Activated CD4-positive, CD25-positive, alpha-beta regulatory T cell treated with anti-CD3 and anti-CD28 coated beads, Interleukin-2, amount 50 U/mL, for 24 hours (primary cell): Measurements from ENCODE around the gene SH3GL1.
"Not testable (repeated sequence)": the region's sequence is repeated elsewhere in the genome, so short reads cannot be mapped to it uniquely, and the experiment has no call there.

ENCODE experiments used
- ATAC-seq, 2 donors: fragments of 150-1000 bp; cut with Tn5 transposase; one replicate each; pipeline ENCODE4 v1.10.0; 2021; ENCODE audit warnings: mild to moderate bottlenecking in 1 of 2, moderate library complexity in 1 of 2

The SH3GL1 gene

DNA sequence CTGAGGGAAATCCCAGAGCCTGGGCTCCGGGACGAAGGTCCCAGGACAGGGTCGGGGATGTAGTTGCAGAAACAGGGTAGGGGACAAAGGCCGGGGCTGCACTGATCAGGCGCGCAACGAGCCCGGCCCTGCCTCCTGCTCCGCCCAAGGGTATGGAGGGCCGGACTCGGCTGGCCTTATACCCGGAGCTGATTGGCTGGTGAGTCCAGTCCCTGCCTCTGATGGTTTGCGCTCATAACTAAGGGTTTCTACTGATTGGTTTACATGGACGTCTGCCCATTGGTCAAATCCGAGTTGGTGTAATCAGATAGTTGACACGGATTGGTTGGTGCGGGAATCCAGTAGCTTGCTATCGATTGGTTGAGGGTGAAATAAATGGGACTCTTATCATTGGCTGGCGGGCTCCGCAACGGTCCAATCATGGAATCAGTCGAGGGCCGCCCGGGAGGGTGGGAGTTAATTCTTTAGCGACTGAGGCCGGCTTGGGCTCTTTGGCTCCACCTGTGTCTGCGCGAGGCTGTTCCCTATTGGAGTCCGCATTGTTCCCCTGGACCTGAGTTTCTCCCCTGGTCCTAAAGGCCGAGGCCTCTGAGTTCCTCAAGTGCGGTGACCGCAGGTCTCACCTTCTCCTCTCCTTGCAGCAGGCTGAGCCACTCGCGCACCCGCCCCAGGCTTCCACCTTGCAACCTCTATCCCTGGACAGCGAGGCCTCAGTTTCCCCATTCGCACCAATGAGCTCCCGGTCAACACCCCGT is 57.6 kb downstream of the SH3GL1 start:
- peak; percentile 90 to 92 for ATAC-seq

DNA sequence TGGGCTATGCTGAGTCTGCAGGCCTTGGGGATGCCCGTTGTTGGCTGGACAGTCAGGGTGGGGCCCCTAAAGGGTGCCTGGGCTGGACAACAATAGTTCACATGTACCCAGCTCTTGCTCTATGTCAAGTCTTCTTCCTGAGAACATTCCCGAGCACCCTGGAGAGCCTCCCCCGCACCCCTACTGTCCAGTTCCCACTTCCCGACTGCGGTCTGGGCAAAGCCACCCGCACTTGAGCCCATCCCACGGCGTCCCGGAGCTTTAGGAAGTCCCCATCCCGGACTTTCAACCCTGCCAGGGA is 58.1 kb downstream of the SH3GL1 start:
- ATAC-seq: no peak

DNA sequence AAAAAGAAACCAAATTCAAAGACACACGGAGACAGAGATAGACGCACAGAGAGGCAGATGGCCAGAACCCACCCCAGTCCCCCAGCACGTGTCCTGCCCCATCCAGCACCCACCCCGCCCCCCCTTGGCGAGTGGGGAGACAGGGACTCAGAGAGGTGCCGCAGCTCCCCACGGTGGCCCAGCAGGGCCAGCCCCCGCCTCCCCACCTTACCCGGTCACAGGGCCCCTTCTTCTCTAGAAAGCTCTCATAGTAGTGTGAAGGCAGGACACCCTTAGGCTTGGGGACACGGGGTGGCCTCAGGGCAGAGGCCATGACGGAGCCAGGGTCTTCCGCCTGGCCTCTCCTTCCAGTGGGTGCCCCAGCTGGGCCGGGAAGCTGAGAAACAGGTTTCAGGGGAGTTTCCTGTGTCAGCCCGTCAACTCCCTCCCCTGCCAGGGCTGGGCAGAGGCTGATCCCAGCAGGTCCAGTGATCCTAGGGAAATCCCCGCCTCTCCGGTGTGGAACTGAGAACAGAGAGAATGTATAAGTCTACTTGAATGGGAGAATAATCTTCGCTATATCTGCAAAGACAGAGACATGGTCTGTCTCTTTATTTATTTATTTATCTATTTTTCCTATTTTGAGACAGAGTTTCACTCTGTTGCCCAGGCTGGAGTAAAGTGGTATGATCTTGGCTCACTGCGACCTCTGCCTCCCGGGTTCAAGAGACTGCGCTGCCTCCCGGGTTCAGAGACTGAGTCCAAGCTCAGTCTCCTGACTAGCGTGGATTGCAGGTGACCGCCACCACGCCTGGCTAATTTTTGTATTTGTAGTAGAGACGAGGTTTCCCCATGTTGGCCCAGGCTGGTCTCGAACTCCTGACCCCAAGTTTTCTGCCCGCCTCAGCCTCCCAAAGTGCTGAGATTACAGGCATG is 61.6 kb downstream of the SH3GL1 start, which contains the start of gene STAP2:
Gene STAP2 (minus strand): TSS at position 387 of the 915 bp plus-strand sequence. CDS start 74 bp downstream, at position 313.
- ATAC-seq: no peak

DNA sequence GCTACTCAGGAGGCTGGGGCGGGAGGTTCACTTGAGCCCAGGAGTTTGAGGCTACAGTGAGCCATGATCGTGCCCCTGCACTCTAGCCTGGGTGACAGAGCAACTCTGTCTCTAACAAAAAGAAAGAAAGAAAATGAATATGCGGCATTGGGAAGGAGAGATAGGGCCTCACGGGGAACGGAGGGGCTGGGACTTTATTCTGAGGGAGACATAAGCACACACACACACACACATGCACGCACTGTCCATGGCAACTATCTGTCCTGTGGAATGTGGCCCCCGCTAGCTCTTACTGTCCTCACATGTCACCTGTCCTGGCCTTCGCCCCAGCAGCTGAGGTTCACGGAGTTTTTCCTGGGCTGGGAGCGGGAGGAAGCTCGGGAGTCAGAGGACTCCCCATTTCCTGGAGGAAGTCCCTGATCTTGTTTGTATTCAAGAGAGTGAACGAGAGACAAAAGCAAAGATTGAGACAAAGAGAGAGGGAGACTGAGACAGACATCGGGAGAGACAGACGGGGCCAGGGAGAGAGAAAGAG is 62.4 kb downstream of the SH3GL1 start:
- ATAC-seq: no peak

DNA sequence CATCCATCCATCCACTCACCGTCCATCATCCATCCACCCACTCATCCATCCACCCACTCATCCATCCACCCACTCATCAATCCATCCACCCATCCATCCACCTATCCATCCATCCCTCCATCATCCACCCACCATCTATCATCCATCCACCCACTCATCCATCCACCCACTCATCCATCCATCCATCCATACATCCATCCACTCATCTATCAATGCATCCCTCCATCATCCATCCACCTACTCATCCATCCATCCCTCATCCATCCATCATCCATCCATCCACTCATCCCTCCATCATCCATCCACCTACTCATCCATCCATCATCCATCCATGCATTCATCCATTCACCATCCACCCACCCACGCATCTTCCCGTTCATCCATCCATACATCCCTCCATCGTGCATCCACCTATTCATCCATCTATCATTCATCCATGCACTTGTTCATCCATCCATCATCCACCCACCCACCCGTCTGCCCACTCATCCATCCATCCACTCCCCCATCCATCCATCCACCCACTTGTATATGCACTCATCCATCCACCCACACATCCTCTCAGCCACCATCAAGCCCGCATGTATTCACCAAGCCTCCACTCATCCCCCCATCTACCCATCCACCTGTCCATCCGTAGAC is 65.3 kb downstream of the SH3GL1 start:
- ATAC-seq: no peak

DNA sequence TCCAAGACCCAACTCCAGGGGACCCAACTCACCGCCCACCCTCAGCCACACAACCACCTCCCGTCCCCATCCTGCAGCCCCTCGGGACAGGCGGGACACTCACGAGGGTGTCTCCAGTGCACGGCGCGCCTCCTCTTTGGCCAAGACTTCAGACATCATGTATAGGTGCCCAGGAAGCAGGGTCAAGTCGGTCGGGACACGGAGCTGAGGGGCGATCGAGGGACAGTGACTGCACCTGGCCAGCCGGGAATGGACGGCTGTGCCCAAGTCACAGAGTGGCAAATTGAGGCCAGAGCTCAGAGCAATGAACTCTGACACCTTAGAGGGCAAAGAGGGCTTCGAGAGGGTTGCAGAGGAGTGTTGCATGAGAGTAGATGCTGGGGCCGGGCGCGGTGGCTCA is 70.5 kb downstream of the SH3GL1 start:
- ATAC-seq: no peak

DNA sequence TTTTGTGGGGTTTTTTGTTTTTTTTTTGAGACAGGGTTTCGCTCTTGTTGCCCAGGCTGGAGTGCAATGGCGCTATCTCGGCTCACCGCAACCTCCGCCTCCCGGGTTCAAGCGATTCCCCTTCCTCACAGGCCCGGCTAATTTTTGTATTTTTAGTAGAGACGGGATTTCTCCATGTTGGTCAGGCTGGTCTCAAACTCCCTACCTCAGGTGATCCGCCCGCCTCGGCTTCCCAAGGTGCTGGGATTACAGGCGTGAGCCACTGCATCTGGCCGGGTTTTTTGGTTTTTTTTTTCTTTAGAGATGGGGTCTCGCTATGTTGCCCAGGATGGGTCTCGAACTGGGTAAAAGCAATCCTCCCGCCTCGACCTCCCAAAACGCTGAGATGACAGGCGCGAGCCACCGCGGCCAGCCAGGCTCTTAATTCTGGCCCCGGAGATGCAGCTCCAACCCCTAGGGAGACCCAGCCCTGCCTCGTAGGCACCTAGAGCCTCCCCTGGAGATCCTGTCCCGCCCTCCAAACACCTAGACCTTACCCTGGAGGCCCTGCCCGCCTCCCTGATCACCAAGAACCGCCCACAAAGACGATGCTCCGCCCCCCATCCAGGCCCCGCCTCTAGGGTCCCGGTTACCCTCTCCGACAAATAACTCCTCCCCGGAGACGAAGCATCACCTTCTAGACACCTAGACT is 71.2 kb downstream of the SH3GL1 start:
- ATAC-seq: not testable (repeated sequence)

DNA sequence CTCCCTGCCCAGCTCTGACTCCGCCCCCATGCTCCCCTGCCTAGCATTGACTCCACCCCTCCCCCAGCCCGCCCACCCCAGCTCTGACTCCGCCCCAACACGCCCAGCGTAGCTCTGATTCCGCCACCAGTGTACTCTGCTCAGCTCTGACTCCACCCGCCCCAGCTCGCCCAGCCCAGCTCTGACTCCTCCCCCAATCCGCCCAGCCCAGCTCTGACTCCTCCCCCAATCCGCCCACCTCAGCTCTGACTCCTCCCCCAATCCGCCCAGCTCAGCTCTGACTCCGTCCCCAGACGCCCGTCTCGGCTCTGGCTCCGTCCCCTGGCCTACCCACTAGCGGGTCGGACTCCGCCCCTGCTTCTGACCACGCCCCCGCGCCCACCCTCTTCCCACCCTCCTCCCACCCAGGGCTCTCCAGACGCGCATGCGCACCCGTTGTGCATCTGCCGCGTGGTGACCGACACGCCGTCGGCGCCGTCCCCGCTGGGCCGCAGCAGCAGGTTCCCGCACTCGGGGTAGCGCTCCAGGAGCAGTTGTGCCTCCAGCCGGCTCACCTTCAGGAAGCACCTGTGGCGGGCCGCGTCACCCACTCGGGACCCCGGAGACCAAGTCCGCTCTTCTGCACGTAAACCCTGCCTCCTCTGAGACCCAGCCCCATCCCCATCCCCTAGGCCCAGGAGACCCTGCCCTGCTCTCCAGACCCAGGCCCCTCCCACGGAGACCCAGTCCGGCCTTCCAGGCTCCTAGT is 71.9 kb downstream of the SH3GL1 start:
- peak; percentile 89 to 90 for ATAC-seq

DNA sequence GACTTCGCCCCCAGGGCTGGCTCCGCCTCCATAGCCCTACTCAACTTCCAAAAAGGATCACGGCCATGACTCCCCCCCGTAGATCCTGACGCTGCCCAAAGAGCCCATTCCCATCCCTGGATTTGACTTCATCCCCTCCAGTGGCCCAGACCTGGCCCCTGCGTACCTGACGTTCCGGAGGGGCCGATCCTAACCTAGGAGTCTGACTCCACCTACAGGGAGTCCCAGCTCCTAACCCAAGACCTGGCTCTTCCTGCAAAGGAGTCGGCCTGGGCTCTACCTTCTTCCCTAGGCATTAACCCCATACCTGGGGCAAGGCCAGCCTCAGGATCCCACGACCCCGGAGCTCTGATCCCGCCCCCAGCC is 72.5 kb downstream of the SH3GL1 start:
- peak; percentile 1 to 4 for ATAC-seq

DNA sequence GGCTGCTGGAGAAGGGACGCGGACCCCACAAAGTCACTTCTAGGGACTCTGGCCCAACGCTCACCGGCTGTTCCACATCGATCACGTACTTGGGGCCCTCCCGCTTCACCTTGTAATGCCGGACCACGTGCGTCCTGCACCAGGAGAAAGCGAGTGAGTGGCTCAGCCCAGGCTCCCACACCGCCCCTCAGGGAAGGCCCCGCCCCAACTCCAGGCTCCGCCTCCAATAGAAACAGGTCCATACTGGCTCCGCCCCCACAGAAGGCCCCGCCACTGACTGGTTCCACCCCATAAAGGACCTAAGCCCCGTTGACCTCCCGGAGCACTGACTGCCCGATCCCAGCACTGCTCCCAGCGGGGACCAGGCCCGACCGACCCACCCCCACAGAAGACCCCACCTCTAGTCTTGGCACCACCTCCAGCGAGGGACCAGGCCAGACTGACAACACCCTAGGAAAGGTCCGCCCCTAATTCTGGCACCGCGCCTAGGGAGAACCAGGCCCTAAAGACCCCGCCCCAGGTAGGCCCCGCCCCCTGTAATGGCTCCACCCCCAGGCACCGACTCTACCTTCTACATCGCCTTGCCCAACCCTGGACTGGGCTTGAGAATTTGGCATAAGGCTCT is 73.0 kb downstream of the SH3GL1 start:
- ATAC-seq: peak; percentile 14 to 37

DNA sequence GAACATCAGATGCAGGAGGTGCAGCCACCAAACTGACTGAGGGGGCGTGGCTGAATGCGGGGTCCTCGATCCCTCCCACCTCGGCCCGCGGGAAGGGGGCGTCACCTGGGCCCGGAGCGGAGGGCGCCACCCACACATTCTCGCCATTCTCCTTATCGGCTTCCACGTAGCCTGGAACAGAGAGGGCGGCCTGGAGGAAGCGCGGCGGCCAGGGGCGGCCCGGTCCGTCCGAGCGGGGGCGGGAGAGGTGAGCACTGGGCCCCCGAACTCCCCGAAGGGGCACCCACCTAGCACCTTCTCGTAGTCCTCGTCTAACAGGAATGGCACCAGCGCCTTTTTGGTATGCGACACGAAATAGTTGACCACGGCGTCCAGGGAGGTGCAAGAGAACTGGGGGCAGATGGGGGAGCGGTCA is 73.5 kb downstream of the SH3GL1 start:
- no peak for ATAC-seq

DNA sequence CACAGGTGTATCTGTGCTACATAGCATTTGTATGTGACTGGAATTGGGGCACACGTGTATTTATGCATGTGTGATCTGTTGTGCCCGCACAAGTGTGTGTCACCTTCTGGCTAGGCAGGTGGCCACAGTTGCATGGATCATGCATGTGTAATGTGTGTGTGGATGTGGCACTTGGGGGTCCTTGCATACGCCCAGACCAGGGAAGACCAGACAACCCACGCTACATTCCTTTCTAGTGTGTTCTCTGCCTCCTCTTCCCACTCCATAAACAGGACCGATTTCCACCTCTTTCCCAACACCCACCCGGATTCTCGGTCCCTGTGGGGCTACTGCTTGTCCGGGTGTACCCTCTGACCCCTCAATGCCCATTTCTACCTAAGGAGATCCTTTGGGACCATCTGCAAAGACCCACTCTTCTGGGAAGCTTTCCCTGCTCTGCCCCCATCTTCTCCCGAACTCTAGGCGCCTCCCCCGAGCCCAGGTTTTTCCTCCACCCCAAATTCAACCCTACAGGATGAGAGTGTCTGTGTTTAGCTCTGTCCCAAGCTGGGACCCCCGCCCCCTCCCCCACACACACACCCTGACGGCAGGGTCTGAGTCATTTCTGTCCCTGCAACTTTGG is 74.0 kb downstream of the SH3GL1 start:
- no peak for ATAC-seq

DNA sequence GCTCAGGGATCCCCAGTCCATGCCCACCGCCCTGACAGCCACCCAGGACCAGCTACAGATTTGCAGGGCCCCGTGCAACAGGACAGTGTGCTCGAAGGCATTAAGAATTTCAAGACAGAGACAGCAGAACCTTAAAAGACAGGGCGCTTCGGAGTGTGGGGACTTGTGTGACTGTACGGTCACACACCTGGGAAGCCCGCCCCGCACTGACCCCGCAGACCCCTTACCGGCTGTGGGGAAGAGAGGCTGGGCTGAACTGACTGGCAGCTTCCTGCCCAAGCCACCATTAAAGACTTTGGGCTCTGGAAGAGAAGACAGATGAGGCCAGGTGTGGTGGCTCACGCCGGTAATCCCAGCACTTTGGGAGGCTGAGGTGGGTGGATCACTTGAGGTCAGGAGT is 76.1 kb downstream of the SH3GL1 start:
- ATAC-seq: no peak

DNA sequence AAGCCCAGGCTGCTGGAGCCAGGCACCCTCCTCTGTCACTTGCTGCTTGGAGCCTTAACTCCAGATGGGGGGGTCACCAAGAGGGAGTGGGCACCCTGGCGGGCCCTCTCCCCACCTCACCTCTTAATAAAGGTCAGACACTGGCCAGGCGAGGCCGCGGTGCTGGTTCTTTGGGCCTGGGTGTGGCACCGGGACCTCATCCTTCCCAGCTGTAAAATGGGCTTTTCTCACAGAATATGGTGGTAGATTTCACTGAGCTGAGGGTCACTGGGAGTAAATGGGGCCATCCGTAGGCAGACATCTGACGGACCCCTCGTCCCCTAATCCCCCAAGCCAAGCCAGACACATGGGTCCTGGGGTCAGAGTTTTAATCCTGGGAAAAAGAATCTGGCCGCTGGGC is 76.7 kb downstream of the SH3GL1 start:
- ATAC-seq: no peak

DNA sequence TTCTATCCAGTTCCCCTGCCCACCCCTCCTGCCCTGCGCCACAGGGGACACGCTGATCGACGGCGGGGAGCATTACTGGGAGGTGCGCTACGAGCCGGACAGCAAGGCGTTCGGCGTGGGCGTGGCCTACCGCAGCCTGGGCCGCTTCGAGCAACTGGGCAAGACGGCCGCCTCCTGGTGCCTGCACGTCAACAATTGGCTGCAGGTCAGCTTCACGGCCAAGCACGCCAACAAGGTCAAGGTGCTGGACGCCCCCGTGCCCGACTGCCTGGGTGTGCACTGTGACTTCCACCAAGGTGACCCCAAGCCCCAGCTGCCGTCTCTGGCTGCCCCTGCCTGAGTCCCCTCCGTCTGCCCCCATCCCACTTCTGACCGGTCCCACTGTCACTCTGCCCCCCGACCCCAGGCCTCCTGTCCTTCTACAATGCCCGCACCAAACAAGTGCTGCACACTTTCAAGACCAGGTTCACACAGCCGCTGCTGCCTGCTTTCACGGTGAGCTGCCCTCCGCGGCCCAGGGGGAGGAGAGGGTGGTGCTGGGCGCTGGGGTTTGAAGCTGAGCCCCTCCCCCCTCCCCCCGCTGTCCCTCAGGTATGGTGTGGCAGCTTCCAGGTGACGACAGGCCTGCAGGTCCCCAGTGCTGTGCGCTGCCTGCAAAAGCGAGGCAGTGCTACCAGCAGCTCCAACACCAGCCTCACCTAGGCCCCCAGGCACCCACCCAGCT is 77.2 kb downstream of the SH3GL1 start:
- ATAC-seq: no peak

DNA sequence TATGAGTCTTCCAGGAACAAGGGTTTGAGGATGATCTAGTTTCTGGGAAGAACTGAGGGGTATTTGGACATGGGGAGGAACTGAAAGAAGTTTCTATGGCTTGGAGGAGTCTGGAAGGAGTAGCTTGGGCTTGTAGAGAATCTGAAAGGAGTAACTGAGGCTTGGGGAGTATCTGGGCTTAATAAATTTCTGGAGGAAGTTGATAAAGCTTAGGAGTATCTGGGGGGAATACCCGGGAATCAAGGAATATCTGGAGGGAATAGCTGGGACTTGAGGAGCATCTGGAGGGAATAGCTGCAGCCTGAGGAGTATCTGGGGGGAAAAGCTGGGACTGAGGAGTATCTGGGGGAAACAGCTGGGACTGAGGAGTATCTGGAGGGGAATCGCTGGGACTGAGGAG is 79.9 kb downstream of the SH3GL1 start:
- no peak for ATAC-seq

DNA sequence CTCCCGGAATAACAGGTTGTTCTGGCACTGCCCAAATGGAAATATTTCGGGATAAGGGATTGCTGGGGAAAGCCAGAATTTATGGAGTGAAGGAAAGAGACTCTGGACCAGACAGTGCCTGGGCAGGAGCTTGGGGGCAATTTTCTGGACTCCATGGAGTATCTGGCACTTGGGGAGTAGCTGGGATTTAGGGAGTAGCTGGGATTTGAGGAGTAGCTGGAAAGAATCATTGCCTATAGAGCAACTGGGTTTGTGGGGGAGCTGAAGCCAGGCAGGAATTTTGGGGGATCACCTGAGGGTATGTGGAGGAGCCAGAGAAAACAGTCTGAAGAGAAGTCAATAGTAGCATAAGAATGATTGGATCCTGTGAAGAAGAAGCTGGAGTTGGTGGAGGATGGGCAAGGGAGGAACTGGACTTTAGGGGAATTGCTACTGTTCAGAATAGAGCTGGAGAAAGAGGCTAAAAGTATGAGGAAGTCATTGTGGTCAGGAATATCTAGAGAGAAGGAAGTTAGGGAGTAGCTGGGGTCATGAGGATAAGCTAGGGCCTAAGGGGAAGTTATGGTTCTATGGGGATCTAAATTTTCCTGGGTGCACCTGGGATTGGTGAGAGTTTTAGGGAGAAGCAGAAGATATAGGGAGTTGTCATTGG is 81.2 kb downstream of the SH3GL1 start:
- no peak for ATAC-seq

DNA sequence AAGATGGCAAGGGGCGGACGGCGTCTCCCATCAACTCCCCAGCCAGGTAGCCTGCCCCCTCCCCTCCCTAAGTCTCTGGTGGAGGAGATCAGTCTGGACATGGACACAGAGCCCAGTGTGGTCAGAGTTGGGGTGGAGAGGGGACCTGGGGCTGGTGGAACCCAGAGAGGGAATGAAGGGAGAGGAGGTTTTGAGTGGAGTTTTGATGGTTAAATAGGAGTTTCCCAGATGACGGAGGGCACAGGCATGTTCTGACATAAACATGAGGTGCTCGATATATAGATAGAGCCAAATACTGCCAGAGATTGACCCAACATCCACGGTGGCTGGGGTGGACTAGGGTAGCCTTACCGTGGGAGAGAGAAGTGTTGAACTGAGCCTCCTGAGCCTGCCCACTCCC is 81.9 kb downstream of the SH3GL1 start:
- no peak for ATAC-seq

DNA sequence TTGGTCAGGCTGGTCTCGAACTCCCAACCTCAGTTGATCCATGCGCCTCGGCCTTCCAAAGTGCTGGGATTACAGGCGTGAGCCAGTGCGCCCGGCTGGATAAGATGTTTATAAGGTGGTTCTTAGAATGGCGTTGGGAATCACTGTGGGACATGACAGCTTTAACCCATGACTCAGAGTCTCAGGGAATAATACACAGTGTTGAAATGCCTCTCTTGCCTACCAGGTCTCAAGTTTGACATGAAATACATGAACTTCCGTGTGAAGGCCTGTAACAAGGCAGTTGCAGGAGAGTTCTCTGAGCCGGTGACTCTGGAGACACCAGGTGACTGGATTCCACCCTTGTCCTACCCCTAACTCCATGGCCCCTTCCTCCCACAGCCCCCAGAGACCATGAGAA is 83.4 kb downstream of the SH3GL1 start:
- no peak for ATAC-seq
